Activated gamma-delta T cell treated with Interleukin-2 at 50 U/mL for 16 hours (primary cell): Measurements from ENCODE around the gene FGF19.

Experiments used
- DNase-seq: peaks from one replicate; pipeline ENCODE4 v3.0.0-alpha.2; 2020

Gene FGF19

GRCh38 chr11:69667619-69668604, 35.9 kb downstream of the FGF19 start:
- DNase-seq, result no peak

- DNase-seq, result no peak
These were observed 36.9 kb downstream of the FGF19 start for GRCh38 chr11:69666752-69667536.

GRCh38 chr11:69666261-69666660, 37.6 kb downstream of the FGF19 start:
- DNase-seq, result no peak

- DNase-seq, result no peak
These were observed 38.2 kb downstream of the FGF19 start for GRCh38 chr11:69665669-69666068.

- no peak for DNase-seq
These were observed 38.9 kb downstream of the FGF19 start for GRCh38 chr11:69664901-69665300.

GRCh38 chr11:69664103-69664775, 39.6 kb downstream of the FGF19 start:
- DNase-seq, result no peak

GRCh38 chr11:69663326-69663725, 40.5 kb downstream of the FGF19 start:
- DNase-seq, result no peak

GRCh38 chr11:69662806-69663205, 41.0 kb downstream of the FGF19 start:
- no peak for DNase-seq

GRCh38 chr11:69662021-69662698, 41.7 kb downstream of the FGF19 start:
- DNase-seq, result no peak

GRCh38 chr11:69661413-69661715, 42.5 kb downstream of the FGF19 start:
- DNase-seq, result no peak

- no peak for DNase-seq
These were observed 43.8 kb downstream of the FGF19 start for GRCh38 chr11:69660001-69660500.

- no peak for DNase-seq
These were observed 44.2 kb downstream of the FGF19 start for GRCh38 chr11:69659591-69659990.

GRCh38 chr11:69658626-69659450, 45.0 kb downstream of the FGF19 start:
- DNase-seq, result no peak

GRCh38 chr11:69657911-69658625, 45.8 kb downstream of the FGF19 start:
- no peak for DNase-seq

- no peak for DNase-seq
These were observed 46.3 kb downstream of the FGF19 start for GRCh38 chr11:69657456-69657910.

GRCh38 chr11:69656536-69657455, 47.0 kb downstream of the FGF19 start:
- DNase-seq, result no peak

- DNase-seq, result no peak
These were observed 48.1 kb downstream of the FGF19 start for GRCh38 chr11:69655479-69656428.

- no peak for DNase-seq
These were observed 49.0 kb downstream of the FGF19 start for GRCh38 chr11:69654660-69655478.
